ENCODE measurements around the gene CD2BP2.

CD2BP2 gene

GRCh38 chr16:30378236-30379157, 23.4 kb upstream of the CD2BP2 start:
- peak; percentile 99 for DNase-seq (ENCODE audit: low spot score)

- DNase-seq (ENCODE audit: low spot score), result peak; percentile 81
Observed at GRCh38 chr16:30377812-30378235, 22.7 kb upstream of the CD2BP2 start.

GRCh38 chr16:30377050-30377811, 22.1 kb upstream of the CD2BP2 start:
- no peak for DNase-seq (ENCODE audit: low spot score)

GRCh38 chr16:30376461-30376902, 21.4 kb upstream of the CD2BP2 start:
- no peak for DNase-seq (ENCODE audit: low spot score)

GRCh38 chr16:30375864-30376263, 20.8 kb upstream of the CD2BP2 start:
- DNase-seq (ENCODE audit: low spot score), result no peak

- no peak for DNase-seq (ENCODE audit: low spot score)
Observed at GRCh38 chr16:30374538-30374937, 19.4 kb upstream of the CD2BP2 start, which contains the start of gene MYL11. Gene MYL11, plus strand, starts transcription at chr16:30374802. Its CDS starts 56 bp downstream, at chr16:30374858.

- DNase-seq (ENCODE audit: low spot score), result no peak
Observed at GRCh38 chr16:30372725-30373124, 17.6 kb upstream of the CD2BP2 start.

- no peak for DNase-seq (ENCODE audit: low spot score)
Observed at GRCh38 chr16:30372038-30372712, 17.1 kb upstream of the CD2BP2 start.

- DNase-seq (ENCODE audit: low spot score), result no peak
Observed at GRCh38 chr16:30371248-30371816, 16.2 kb upstream of the CD2BP2 start.

GRCh38 chr16:30370456-30371247, 15.5 kb upstream of the CD2BP2 start, which contains the start of gene TBC1D10B:
Gene TBC1D10B, minus strand, starts transcription at chr16:30370494. Its CDS starts 311 bp downstream, at chr16:30370183.
- DNase-seq (ENCODE audit: low spot score), result peak; percentile 98

GRCh38 chr16:30369938-30370455, 14.9 kb upstream of the CD2BP2 start:
- DNase-seq (ENCODE audit: low spot score), result no peak

GRCh38 chr16:30369091-30369937, 14.2 kb upstream of the CD2BP2 start:
- DNase-seq (ENCODE audit: low spot score), result no peak

- no peak for DNase-seq (ENCODE audit: low spot score)
Observed at GRCh38 chr16:30368792-30369090, 13.6 kb upstream of the CD2BP2 start.

GRCh38 chr16:30368122-30368791, 13.1 kb upstream of the CD2BP2 start:
- peak; percentile 60 for DNase-seq (ENCODE audit: low spot score)

GRCh38 chr16:30367349-30368009, 12.4 kb upstream of the CD2BP2 start:
- no peak for DNase-seq (ENCODE audit: low spot score)

- DNase-seq (ENCODE audit: low spot score), result no peak
Observed at GRCh38 chr16:30366511-30366910, 11.4 kb upstream of the CD2BP2 start.

GRCh38 chr16:30365200-30365599, 10.1 kb upstream of the CD2BP2 start:
- DNase-seq (ENCODE audit: low spot score), result no peak

- DNase-seq (ENCODE audit: low spot score), result no peak
Observed at GRCh38 chr16:30361180-30361579, 6.1 kb upstream of the CD2BP2 start.

- DNase-seq (ENCODE audit: low spot score), result no peak
Observed at GRCh38 chr16:30359871-30360170, 4.7 kb upstream of the CD2BP2 start.
